Right lobe of liver (tissue), 4 donors: Measurements from ENCODE around the gene MAP2.

ENCODE experiments used
- POLR2A ChIP-seq: fragments of 450-650 bp; IDR thresholded peaks from one replicate; pipeline ENCODE4 v1.6.1; 2017; ENCODE audit warnings: antibody characterized with exemption, mild to moderate bottlenecking
- TF ChIP-seq, protein P1 (sequence below), 4 donors: fragments of 200-600 bp in 3 of 4; fragments of 450-650 bp in 1 of 4; IDR thresholded peaks; one replicate each; pipeline versions ENCODE4 v1.5.1 to v1.8.0; 2016 to 2022; ENCODE audit warnings: antibody characterized with exemption in 4 of 4, mild to moderate bottlenecking in 2 of 4
- donor health status: DM: no; HTN: no; CAD: no.
- donor health status: DM: no; HTN: no; CAD: no.
- donor health status: DM: no; HTN: yes; CAD: no.

- TF ChIP-seq, protein P1, sequence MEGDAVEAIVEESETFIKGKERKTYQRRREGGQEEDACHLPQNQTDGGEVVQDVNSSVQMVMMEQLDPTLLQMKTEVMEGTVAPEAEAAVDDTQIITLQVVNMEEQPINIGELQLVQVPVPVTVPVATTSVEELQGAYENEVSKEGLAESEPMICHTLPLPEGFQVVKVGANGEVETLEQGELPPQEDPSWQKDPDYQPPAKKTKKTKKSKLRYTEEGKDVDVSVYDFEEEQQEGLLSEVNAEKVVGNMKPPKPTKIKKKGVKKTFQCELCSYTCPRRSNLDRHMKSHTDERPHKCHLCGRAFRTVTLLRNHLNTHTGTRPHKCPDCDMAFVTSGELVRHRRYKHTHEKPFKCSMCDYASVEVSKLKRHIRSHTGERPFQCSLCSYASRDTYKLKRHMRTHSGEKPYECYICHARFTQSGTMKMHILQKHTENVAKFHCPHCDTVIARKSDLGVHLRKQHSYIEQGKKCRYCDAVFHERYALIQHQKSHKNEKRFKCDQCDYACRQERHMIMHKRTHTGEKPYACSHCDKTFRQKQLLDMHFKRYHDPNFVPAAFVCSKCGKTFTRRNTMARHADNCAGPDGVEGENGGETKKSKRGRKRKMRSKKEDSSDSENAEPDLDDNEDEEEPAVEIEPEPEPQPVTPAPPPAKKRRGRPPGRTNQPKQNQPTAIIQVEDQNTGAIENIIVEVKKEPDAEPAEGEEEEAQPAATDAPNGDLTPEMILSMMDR (IDR thresholded peaks at IDR 0.05): peak; percentile 45 to 49 (median 46)
- no peak for TF ChIP-seq POLR2A
Measured at GRCh38 chr2:209425471-209426071, 1.7 kb downstream of the MAP2 start.
